CD14-positive monocyte (primary cell): ENCODE results near the gene PLCH1. TPM values are rescaled to one million over a fixed set of nuclear protein-coding genes. Genes with fewer than 3 reads are reported as not detected.

Experiments
- DNase-seq, 3 donors: peaks; one replicate each; pipeline ENCODE4 v3.0.0-alpha.2; 2011 to 2022
- H2AFZ ChIP-seq: 2 replicates; pipeline ENCODE4 v1.6.0; 2012; ENCODE audit warnings: mild to moderate bottlenecking, low read depth, low read length, inconsistent platforms; ENCODE audit not compliant: insufficient read depth, poor library complexity, severe bottlenecking
- H3K27ac ChIP-seq, 2 donors: 1 replicate in 1 of 2; 2 replicates in 1 of 2; pipeline ENCODE4 v1.5.1; 2012 to 2013; ENCODE audit warnings: low read length in 2 of 2, control low read depth in 1 of 2, inconsistent platforms in 1 of 2, low read depth in 1 of 2, mild to moderate bottlenecking in 1 of 2
- H3K27me3 ChIP-seq, 2 donors: one replicate each; pipeline versions ENCODE4 v1.6.0 to v1.6.1; 2011 to 2013; ENCODE audit warnings: low read length in 2 of 2; ENCODE audit not compliant: control insufficient read depth in 2 of 2, insufficient read depth in 2 of 2
- H3K36me3 ChIP-seq, 2 donors: replicated peaks in 1 of 2; 1 replicate in 1 of 2; 2 replicates in 1 of 2; pipeline versions ENCODE4 v1.5.1 to v1.6.1; 2012 to 2013; ENCODE audit warnings: low read length in 2 of 2, control low read depth in 1 of 2, inconsistent platforms in 1 of 2, mild to moderate bottlenecking in 1 of 2; ENCODE audit not compliant: insufficient read depth in 2 of 2, control insufficient read depth in 1 of 2
- H3K4me1 ChIP-seq, 2 donors: 1 replicate in 1 of 2; 2 replicates in 1 of 2; pipeline versions ENCODE4 v1.5.1 to v1.6.1; 2012 to 2013; ENCODE audit warnings: low read length in 2 of 2, control low read depth in 1 of 2, inconsistent platforms in 1 of 2, mild to moderate bottlenecking in 1 of 2, moderate library complexity in 1 of 2; ENCODE audit not compliant: insufficient read depth in 2 of 2, control insufficient read depth in 1 of 2
- H3K4me2 ChIP-seq: replicated peaks from 2 replicates; pipeline ENCODE3; 2012; ENCODE audit warnings: low read length, moderate library complexity, mild to moderate bottlenecking; ENCODE audit not compliant: poor library complexity, severe bottlenecking; ENCODE audit errors: extremely low read depth
- H3K4me3 ChIP-seq, 3 experiments: fragments of 200-600 bp in 1 of 3; sonication (generic) in 1 of 3; replicated peaks in 1 of 3; 1 replicate in 2 of 3; 2 replicates in 1 of 3; pipeline ENCODE4 v1.5.1; 2011 to 2013; ENCODE audit warnings: low read length in 3 of 3, mild to moderate bottlenecking in 3 of 3, control low read depth in 2 of 3, low read depth in 2 of 3, inconsistent platforms in 1 of 3, moderate library complexity in 1 of 3
- H3K79me2 ChIP-seq: 2 replicates; pipeline ENCODE4 v1.6.0; 2012; ENCODE audit warnings: mild to moderate bottlenecking, control low read depth, inconsistent platforms, low read length, moderate library complexity; ENCODE audit not compliant: insufficient read depth
- H3K9ac ChIP-seq: 2 replicates; pipeline ENCODE4 v1.6.0; 2017; ENCODE audit warnings: low read length, mild to moderate bottlenecking; ENCODE audit not compliant: insufficient read depth, poor library complexity, severe bottlenecking
- H3K9me3 ChIP-seq, 2 donors: replicated peaks in 1 of 2; 1 replicate in 1 of 2; 2 replicates in 1 of 2; pipeline versions ENCODE4 v1.5.1 to v1.6.1; 2012 to 2013; ENCODE audit warnings: low read length in 2 of 2, control low read depth in 1 of 2; ENCODE audit not compliant: control insufficient read depth in 1 of 2, insufficient read depth in 1 of 2
- H4K20me1 ChIP-seq: 2 replicates; pipeline ENCODE4 v1.6.0; 2012; ENCODE audit warnings: mild to moderate bottlenecking, low read length, control low read depth, moderate library complexity; ENCODE audit not compliant: insufficient read depth
- H3K27ac Mint-ChIP-seq, 7 donors: one replicate each; pipeline ENCODE4 v1.8.0; 2020; ENCODE audit warnings: mild to moderate bottlenecking in 7 of 7, mixed read lengths in 7 of 7, moderate library complexity in 6 of 7, inconsistent platforms in 2 of 7
- H3K27me3 Mint-ChIP-seq, 3 donors: one replicate each; pipeline ENCODE4 v1.8.0; 2021 to 2022; ENCODE audit warnings: low read depth in 3 of 3, mild to moderate bottlenecking in 3 of 3, mixed read lengths in 3 of 3, moderate library complexity in 3 of 3, inconsistent platforms in 1 of 3
- H3K36me3 Mint-ChIP-seq, 2 donors: one replicate each; pipeline ENCODE4 v1.8.0; 2020; ENCODE audit warnings: mixed read lengths in 2 of 2, inconsistent platforms in 1 of 2, mild to moderate bottlenecking in 1 of 2
- H3K4me1 Mint-ChIP-seq: one replicate; pipeline ENCODE4 v1.8.0; 2020; ENCODE audit warnings: mild to moderate bottlenecking, mixed read lengths
- H3K4me3 Mint-ChIP-seq, 2 donors: one replicate each; pipeline ENCODE4 v1.8.0; 2020; ENCODE audit warnings: mild to moderate bottlenecking in 2 of 2, mixed read lengths in 2 of 2, moderate library complexity in 1 of 2
- H3K9me3 Mint-ChIP-seq, 7 donors: one replicate each; pipeline ENCODE4 v1.8.0; 2020 to 2022; ENCODE audit warnings: mixed read lengths in 7 of 7, mild to moderate bottlenecking in 6 of 7, moderate library complexity in 6 of 7, inconsistent platforms in 2 of 7
- WGBS: methylation state at CpG from one replicate; pipeline ENCODE4 v1.1.5; 2013; ENCODE audit warnings: missing lambda C conversion rate; ENCODE audit not compliant: insufficient coverage; 5-methylcytosine and 5-hydroxymethylcytosine counted together
- intact Hi-C, 2 donors: fragments of 100-400 bp; cut with micrococcal nuclease; formaldehyde crosslinking; loops; one replicate each; pipeline versions ENCODE4 v1.15.0 to v1.15.1; 2023
- polyA plus RNA-seq, 3 donors: library from polyadenylated mRNA; depleted of rRNA in 1 of 3; unstranded in 2 of 3; stranded (reverse) in 1 of 3; fragments of 300-500 nt in 2 of 3; fragments of >200 nt in 1 of 3; fragmentation: Illumina TruSeq in 2 of 3; gene quantifications; 1 replicate in 2 of 3; 2 replicates in 1 of 3; pipeline ENCODE4 v1.2.3, GENCODE V29; 2012 to 2021
- TF ChIP-seq, protein P1 (sequence below): fragments of 200-600 bp; IDR thresholded peaks from one replicate; pipeline ENCODE4 v1.8.0; 2022; ENCODE audit warnings: antibody characterized with exemption, mild to moderate bottlenecking

The PLCH1 gene
- polyA plus RNA-seq, 3 donors, result not detected

DNA sequence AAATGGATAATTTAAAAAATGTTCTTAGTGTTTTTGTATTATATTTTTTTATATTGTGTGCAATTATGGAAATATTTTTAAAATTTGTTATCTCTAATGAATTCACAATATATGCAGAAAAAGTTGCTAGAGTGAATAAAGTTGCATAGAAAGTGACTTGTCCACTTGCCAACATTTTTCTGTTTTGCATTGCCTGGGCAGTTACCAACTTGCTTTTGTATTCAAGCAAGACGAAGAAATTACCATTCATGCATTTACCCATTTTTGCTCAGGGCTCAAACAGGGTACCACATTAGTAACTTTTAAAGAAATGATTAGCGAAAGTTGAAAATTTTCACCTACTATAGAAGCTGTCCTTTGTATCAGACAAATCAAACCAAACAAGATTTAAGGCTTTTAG lies 298.5 kb downstream of the PLCH1 start:
- no peak for DNase-seq
- Histone ChIP-seq H3K27ac (no peak overlapping the region), H3K4me1 (no peaks in the 10 kb centered on the region), H3K9me3 (no peaks in the 10 kb centered on the region), H4K20me1 (no peaks in the 10 kb centered on the region), H3K79me2 (no peaks in the 10 kb centered on the region), H3K36me3 (no peaks in the 10 kb centered on the region), H3K4me2 (no peak overlapping the region), H3K9ac (no peak overlapping the region), H2AFZ (no peak overlapping the region), H3K4me3 (no peak overlapping the region), H3K27me3 (no peaks in the 10 kb centered on the region)
- Mint-ChIP-seq H3K9me3 (peaks cover 0 to 6% (median 0%) of the 10 kb centered on the region in 7 donors), H3K27ac (no peak overlapping the region), H3K36me3 (no peaks in the 10 kb centered on the region), H3K4me3 (no peak overlapping the region), H3K4me1 (no peaks in the 10 kb centered on the region), H3K27me3 (peaks cover 0 to 2% (median 0%) of the 10 kb centered on the region in 3 donors)
- intact Hi-C loops, result no loop called here
- TF ChIP-seq, protein P1, sequence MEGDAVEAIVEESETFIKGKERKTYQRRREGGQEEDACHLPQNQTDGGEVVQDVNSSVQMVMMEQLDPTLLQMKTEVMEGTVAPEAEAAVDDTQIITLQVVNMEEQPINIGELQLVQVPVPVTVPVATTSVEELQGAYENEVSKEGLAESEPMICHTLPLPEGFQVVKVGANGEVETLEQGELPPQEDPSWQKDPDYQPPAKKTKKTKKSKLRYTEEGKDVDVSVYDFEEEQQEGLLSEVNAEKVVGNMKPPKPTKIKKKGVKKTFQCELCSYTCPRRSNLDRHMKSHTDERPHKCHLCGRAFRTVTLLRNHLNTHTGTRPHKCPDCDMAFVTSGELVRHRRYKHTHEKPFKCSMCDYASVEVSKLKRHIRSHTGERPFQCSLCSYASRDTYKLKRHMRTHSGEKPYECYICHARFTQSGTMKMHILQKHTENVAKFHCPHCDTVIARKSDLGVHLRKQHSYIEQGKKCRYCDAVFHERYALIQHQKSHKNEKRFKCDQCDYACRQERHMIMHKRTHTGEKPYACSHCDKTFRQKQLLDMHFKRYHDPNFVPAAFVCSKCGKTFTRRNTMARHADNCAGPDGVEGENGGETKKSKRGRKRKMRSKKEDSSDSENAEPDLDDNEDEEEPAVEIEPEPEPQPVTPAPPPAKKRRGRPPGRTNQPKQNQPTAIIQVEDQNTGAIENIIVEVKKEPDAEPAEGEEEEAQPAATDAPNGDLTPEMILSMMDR, result no peak
- no CpG with 5 or more reads among the region's 2 CpGs for WGBS

DNA sequence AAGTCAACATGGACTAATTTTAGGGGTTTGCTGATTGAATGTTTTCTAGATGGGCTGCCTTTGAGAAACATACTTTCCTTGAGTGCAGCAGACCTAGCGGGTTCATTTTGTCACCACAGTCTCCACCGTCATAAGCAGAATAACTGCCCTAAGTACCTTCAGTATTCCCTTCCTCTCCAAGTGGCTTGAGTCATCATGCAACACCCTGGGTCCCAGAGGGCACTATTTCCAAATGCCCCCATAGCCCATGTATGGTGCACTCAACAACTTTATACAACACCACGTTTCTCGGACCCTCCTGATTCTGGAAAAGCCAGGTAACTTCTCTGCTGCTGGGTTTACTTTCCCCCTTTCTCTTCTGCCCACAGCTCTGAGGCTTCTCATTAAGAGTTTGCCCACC lies 300.1 kb downstream of the PLCH1 start:
- 88% methylated on average over 1 of the region's 4 CpGs for WGBS

More for the DNA sequence above, 300.1 kb downstream of the PLCH1 start:
- H3K36me3 Mint-ChIP-seq, result no peaks in the 10 kb centered on the region
- Histone ChIP-seq H4K20me1 (no peaks in the 10 kb centered on the region), H3K27ac (no peak overlapping the region), H3K79me2 (no peaks in the 10 kb centered on the region), H3K4me2 (no peak overlapping the region), H3K36me3 (no peaks in the 10 kb centered on the region), H3K27me3 (no peaks in the 10 kb centered on the region), H3K4me3 (no peak overlapping the region), H2AFZ (no peak overlapping the region), H3K9ac (no peak overlapping the region), H3K9me3 (no peaks in the 10 kb centered on the region), H3K4me1 (no peaks in the 10 kb centered on the region)
- TF ChIP-seq, protein P1, result no peak
- intact Hi-C loops, result no loop called here
- no peak overlapping the region for H3K27ac Mint-ChIP-seq
- peaks cover 0 to 2% (median 0%) of the 10 kb centered on the region in 3 donors for H3K27me3 Mint-ChIP-seq
- H3K4me3 Mint-ChIP-seq, result no peak overlapping the region
- peaks cover 0 to 6% (median 0%) of the 10 kb centered on the region in 7 donors for H3K9me3 Mint-ChIP-seq
- no peaks in the 10 kb centered on the region for H3K4me1 Mint-ChIP-seq
- no peak for DNase-seq
